ENCODE results near the gene COL8A1. TPM values are rescaled to one million over a fixed set of nuclear protein-coding genes. Genes with fewer than 3 reads are reported as not detected.
A peak's percentile ranks its signal among the peaks of the same experiment; 100 is the strongest.

The COL8A1 gene
- total RNA-seq, 4 donors from 2014 or later = 31.5 to 139 (median 71.4) TPM

- no peak for TF ChIP-seq EP300 (IDR thresholded peaks at IDR 0.05)
- no peak for TF ChIP-seq POLR2A (IDR thresholded peaks at IDR 0.05; ENCODE audit: low read depth)
Measured at GRCh38 chr3:99656624-99657023, 18.2 kb downstream of the COL8A1 start.

GRCh38 chr3:99658274-99658673 is 19.9 kb downstream of the COL8A1 start:
- Histone ChIP-seq H3K27me3 (no peaks in the 10 kb centered on the region), H3K9me3 (no peaks in the 10 kb centered on the region), H3K4me3 (no peak overlapping the region), H3K4me1 (peaks cover 11 to 41% (median 25%) of the 10 kb centered on the region in 4 donors), H3K27ac (replicated peaks in 1 of 4) (peak overlapping the region; percentile 47 to 68 (median 54)), H3K36me3 (no peaks in the 10 kb centered on the region)
- intact Hi-C loops (cut with DNase I) = no loop called here
- 38% methylated on average over 2 of the region's 2 CpGs for WGBS
- TF ChIP-seq EP300 (IDR thresholded peaks at IDR 0.05) (no peak), POLR2A (IDR thresholded peaks at IDR 0.05; ENCODE audit: low read depth) (no peak), CTCF (IDR thresholded peaks at IDR 0.05) (no peak), POLR2AphosphoS5 (IDR thresholded peaks at IDR 0.05) (peak; percentile 12 to 14)
- no peak for DNase-seq (ENCODE audit: extremely low spot score)

More at GRCh38 chr3:99656624-99657023, 18.2 kb downstream of the COL8A1 start:
- WGBS = 80% methylated on average over 3 of the region's 3 CpGs
- no peaks in the 10 kb centered on the region for H3K9me3 ChIP-seq
- DNase-seq (ENCODE audit: extremely low spot score) = no peak
- H3K36me3 ChIP-seq = no peaks in the 10 kb centered on the region
- H3K4me1 ChIP-seq = peaks cover 11 to 58% (median 41%) of the 10 kb centered on the region in 4 donors
- intact Hi-C loops (cut with DNase I) = no loop called here
- H3K27me3 ChIP-seq = no peaks in the 10 kb centered on the region
- peak overlapping the region in 2 of 4 donors; percentile 15 to 52 for H3K27ac ChIP-seq (replicated peaks in 1 of 4)
- H3K4me3 ChIP-seq = no peak overlapping the region

GRCh38 chr3:99659032-99659431 is 20.6 kb downstream of the COL8A1 start:
- no peak overlapping the region for H3K4me3 ChIP-seq
- intact Hi-C loops (cut with DNase I) = no loop called here
- H3K4me1 ChIP-seq = peaks cover 11 to 35% (median 24%) of the 10 kb centered on the region in 4 donors
- no peaks in the 10 kb centered on the region for H3K9me3 ChIP-seq
- 79% methylated on average over 6 of the region's 6 CpGs for WGBS
- H3K36me3 ChIP-seq = no peaks in the 10 kb centered on the region
- TF ChIP-seq POLR2AphosphoS5 (IDR thresholded peaks at IDR 0.05) (peak in 1 of 2 donors; percentile 27), CTCF (IDR thresholded peaks at IDR 0.05) (no peak)
- H3K27me3 ChIP-seq = no peaks in the 10 kb centered on the region
- peak overlapping the region; percentile 47 to 68 (median 54) for H3K27ac ChIP-seq (replicated peaks in 1 of 4)
- no peak for DNase-seq (ENCODE audit: extremely low spot score)

- H3K4me3 ChIP-seq = no peak overlapping the region
- intact Hi-C loops (cut with DNase I) = no loop called here
- H3K27me3 ChIP-seq = no peaks in the 10 kb centered on the region
- TF ChIP-seq POLR2A (IDR thresholded peaks at IDR 0.05; ENCODE audit: low read depth) = no peak
- TF ChIP-seq POLR2AphosphoS5 (IDR thresholded peaks at IDR 0.05) = peak; percentile 18 to 52
- H3K36me3 ChIP-seq = no peaks in the 10 kb centered on the region
- WGBS = 62% methylated on average over 4 of the region's 4 CpGs
- H3K9me3 ChIP-seq = no peaks in the 10 kb centered on the region
- peaks cover 11 to 37% (median 25%) of the 10 kb centered on the region in 4 donors for H3K4me1 ChIP-seq
- peak overlapping the region in 1 of 4 donors; percentile 52 for H3K27ac ChIP-seq (replicated peaks in 1 of 4)
- DNase-seq (ENCODE audit: extremely low spot score) = no peak
Measured at GRCh38 chr3:99659951-99660350, 21.6 kb downstream of the COL8A1 start.

GRCh38 chr3:99662838-99663570 is 24.6 kb downstream of the COL8A1 start:
- no peaks in the 10 kb centered on the region for H3K36me3 ChIP-seq
- no peak for TF ChIP-seq POLR2AphosphoS5 (IDR thresholded peaks at IDR 0.05)
- TF ChIP-seq EP300 (IDR thresholded peaks at IDR 0.05) = no peak
- TF ChIP-seq CTCF (IDR thresholded peaks at IDR 0.05) = no peak
- TF ChIP-seq POLR2A (IDR thresholded peaks at IDR 0.05; ENCODE audit: low read depth) = no peak
- no peak overlapping the region for H3K27ac ChIP-seq (replicated peaks in 1 of 4)
- H3K4me3 ChIP-seq = no peak overlapping the region
- H3K27me3 ChIP-seq = no peaks in the 10 kb centered on the region
- 86% methylated on average over 10 of the region's 10 CpGs for WGBS
- DNase-seq (ENCODE audit: extremely low spot score) = no peak
- peaks cover 11 to 51% (median 38%) of the 10 kb centered on the region in 4 donors for H3K4me1 ChIP-seq
- intact Hi-C loops (cut with DNase I) = no loop called here
- no peaks in the 10 kb centered on the region for H3K9me3 ChIP-seq

Data from esophagus muscularis mucosa (tissue), 4 donors.